A549 (cell line): ENCODE results near the gene TP53BP1.

Experiments used
- CHD2 ChIP-seq: fragments of 150-350 bp; IDR thresholded peaks from 2 replicates; pipeline ENCODE4 v1.6.1; 2014; ENCODE audit warnings: low read length; ENCODE audit not compliant: partially characterized antibody
- EP300 ChIP-seq, 2 experiments: fragments of >200 bp; sonication (Bioruptor Twin); formaldehyde crosslinking; IDR thresholded peaks; 2 replicates in 1 of 2; 3 replicates in 1 of 2; pipeline ENCODE4 v1.6.1; 2016 to 2017
- KDM1A ChIP-seq: fragments of 200-600 bp; sonication (generic); IDR thresholded peaks from 2 replicates; pipeline ENCODE4 v1.6.1; 2016; ENCODE audit warnings: low read depth, mild to moderate bottlenecking
- MAFK ChIP-seq: fragments of 450-650 bp; IDR thresholded peaks from 2 replicates; pipeline ENCODE4 v1.6.1; 2014; ENCODE audit not compliant: partially characterized antibody
- NFE2L2 ChIP-seq: fragments of 150-350 bp; conservative IDR thresholded peaks from 2 replicates; pipeline ENCODE4 v1.6.1; 2014; ENCODE audit warnings: low read length
- POLR2A ChIP-seq: IDR thresholded peaks from 2 replicates; pipeline ENCODE4 v1.6.1; 2012; ENCODE audit warnings: mild to moderate bottlenecking, low read length
- POLR2AphosphoS2 ChIP-seq: conservative IDR thresholded peaks from 2 replicates; pipeline ENCODE4 v1.6.1; 2012; ENCODE audit warnings: low read length, improper control_type of control experiment, inconsistent platforms
- SMC3 ChIP-seq: fragments of >200 bp; sonication (Bioruptor Twin); formaldehyde crosslinking; IDR thresholded peaks from 3 replicates; pipeline ENCODE4 v1.6.1; 2018; ENCODE audit warnings: inconsistent platforms
- TF ChIP-seq, protein P1 (sequence below): IDR thresholded peaks from 2 replicates; pipeline ENCODE4 v1.6.1; 2012
- TF ChIP-seq, protein P2 (sequence below): fragments of >200 bp; sonication (Bioruptor Twin); formaldehyde crosslinking; IDR thresholded peaks from 3 replicates; pipeline ENCODE4 v1.5.1; 2016
- TF ChIP-seq, protein P3 (sequence below): fragments of 150-350 bp; IDR thresholded peaks from 2 replicates; pipeline ENCODE4 v1.6.1; 2014; ENCODE audit warnings: low read depth, mild to moderate bottlenecking, low read length
- TF ChIP-seq, protein P4 (sequence below): fragments of 450-650 bp; IDR thresholded peaks from 2 replicates; pipeline ENCODE4 v1.6.1; 2014; ENCODE audit warnings: antibody characterized with exemption
- TF ChIP-seq, protein P5 (sequence below): IDR thresholded peaks from 2 replicates; pipeline ENCODE4 v1.6.1; 2012

DNA sequence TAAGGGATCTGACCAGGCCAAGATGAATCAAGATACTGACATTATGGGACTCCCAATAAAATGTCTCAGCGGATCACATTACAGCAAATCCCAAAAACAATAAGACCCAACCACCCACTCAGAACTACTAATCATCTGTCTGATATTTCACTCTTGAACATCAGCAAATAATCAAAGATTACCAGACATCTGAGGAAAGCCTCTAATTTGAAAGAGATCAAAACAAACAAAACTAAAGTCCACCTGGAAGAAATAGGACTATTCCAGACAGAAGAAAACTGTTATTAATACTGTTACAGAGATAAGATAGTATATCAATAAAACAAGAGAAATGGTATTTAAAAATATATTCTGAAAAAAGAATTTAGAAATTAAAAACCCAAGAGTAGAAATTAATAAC, 29.0 kb downstream of the TP53BP1 start:
- TF ChIP-seq, protein P1, sequence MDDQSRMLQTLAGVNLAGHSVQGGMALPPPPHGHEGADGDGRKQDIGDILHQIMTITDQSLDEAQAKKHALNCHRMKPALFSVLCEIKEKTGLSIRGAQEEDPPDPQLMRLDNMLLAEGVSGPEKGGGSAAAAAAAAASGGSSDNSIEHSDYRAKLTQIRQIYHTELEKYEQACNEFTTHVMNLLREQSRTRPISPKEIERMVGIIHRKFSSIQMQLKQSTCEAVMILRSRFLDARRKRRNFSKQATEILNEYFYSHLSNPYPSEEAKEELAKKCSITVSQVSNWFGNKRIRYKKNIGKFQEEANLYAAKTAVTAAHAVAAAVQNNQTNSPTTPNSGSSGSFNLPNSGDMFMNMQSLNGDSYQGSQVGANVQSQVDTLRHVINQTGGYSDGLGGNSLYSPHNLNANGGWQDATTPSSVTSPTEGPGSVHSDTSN, result no peak
- TF ChIP-seq, protein P2, sequence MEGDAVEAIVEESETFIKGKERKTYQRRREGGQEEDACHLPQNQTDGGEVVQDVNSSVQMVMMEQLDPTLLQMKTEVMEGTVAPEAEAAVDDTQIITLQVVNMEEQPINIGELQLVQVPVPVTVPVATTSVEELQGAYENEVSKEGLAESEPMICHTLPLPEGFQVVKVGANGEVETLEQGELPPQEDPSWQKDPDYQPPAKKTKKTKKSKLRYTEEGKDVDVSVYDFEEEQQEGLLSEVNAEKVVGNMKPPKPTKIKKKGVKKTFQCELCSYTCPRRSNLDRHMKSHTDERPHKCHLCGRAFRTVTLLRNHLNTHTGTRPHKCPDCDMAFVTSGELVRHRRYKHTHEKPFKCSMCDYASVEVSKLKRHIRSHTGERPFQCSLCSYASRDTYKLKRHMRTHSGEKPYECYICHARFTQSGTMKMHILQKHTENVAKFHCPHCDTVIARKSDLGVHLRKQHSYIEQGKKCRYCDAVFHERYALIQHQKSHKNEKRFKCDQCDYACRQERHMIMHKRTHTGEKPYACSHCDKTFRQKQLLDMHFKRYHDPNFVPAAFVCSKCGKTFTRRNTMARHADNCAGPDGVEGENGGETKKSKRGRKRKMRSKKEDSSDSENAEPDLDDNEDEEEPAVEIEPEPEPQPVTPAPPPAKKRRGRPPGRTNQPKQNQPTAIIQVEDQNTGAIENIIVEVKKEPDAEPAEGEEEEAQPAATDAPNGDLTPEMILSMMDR, result no peak
- TF ChIP-seq CHD2 (no peak), POLR2A (no peak), POLR2AphosphoS2 (no peak), NFE2L2 (no peak), EP300 (IDR thresholded peaks at IDR 0.05) (no peak), MAFK (no peak), SMC3 (no peak), KDM1A (no peak)
- TF ChIP-seq, protein P3, sequence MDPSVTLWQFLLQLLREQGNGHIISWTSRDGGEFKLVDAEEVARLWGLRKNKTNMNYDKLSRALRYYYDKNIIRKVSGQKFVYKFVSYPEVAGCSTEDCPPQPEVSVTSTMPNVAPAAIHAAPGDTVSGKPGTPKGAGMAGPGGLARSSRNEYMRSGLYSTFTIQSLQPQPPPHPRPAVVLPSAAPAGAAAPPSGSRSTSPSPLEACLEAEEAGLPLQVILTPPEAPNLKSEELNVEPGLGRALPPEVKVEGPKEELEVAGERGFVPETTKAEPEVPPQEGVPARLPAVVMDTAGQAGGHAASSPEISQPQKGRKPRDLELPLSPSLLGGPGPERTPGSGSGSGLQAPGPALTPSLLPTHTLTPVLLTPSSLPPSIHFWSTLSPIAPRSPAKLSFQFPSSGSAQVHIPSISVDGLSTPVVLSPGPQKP, result no peak
- TF ChIP-seq, protein P4, sequence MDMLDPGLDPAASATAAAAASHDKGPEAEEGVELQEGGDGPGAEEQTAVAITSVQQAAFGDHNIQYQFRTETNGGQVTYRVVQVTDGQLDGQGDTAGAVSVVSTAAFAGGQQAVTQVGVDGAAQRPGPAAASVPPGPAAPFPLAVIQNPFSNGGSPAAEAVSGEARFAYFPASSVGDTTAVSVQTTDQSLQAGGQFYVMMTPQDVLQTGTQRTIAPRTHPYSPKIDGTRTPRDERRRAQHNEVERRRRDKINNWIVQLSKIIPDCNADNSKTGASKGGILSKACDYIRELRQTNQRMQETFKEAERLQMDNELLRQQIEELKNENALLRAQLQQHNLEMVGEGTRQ, result no peak
- TF ChIP-seq, protein P5, sequence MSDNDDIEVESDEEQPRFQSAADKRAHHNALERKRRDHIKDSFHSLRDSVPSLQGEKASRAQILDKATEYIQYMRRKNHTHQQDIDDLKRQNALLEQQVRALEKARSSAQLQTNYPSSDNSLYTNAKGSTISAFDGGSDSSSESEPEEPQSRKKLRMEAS, result no peak
